GM19395 (cell line): ENCODE results near the gene DAB2IP.
"Not testable (repeated sequence)": the region's sequence is repeated elsewhere in the genome, so short reads cannot be mapped to it uniquely, and the experiment has no call there.

Source experiments
- ATAC-seq: cut with Tn5 transposase; IDR thresholded peaks from one replicate; pipeline ENCODE4 v1.9.1; 2021; ENCODE audit warnings: mild to moderate bottlenecking, moderate library complexity; ENCODE audit not compliant: unreplicated experiment

The DAB2IP gene

GRCh38 chr9:121741228-121741918, 89.9 kb downstream of the DAB2IP start:
- no peak for ATAC-seq

DNA sequence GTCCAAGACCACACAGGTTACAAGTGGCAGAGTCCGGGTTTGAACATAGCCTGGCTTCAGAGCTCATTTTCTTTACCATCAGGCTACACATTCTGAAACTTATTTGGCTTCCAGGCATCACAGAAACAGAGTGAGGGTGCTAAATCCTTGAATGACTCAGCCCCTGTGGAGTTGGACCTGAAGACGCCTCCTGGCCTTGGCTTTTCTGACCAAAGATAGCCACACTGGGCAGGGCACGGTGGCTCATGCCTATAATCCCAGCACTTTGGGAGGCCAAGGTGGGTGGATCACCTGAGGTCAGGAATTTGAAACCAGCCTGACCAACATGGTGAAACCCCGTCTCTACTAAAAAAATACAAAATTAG, 90.5 kb downstream of the DAB2IP start:
- not testable (repeated sequence) for ATAC-seq

DNA sequence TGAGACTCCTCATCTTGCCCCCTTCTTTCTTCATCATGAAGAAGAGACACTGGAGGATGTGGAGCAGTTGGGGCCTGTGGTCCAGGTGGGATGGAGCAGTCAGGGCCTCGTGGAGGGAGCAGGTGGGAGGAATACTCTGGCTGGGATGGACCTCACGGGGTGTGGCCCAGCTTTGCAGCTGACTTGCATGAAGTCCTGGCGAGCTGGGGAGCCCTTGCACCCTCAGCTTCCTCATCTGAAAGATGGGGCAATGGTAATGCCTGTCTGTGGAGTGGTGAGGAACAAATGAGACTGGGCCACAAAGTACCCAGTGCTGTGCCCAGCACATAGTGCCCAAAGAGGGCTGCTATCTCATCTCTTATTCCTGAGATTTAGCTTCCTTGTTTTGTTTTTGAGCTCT, 91.5 kb downstream of the DAB2IP start:
- no peak for ATAC-seq

GRCh38 chr9:121743441-121744001, 92.1 kb downstream of the DAB2IP start:
- ATAC-seq, result no peak

GRCh38 chr9:121744002-121744686, 92.7 kb downstream of the DAB2IP start:
- no peak for ATAC-seq

DNA sequence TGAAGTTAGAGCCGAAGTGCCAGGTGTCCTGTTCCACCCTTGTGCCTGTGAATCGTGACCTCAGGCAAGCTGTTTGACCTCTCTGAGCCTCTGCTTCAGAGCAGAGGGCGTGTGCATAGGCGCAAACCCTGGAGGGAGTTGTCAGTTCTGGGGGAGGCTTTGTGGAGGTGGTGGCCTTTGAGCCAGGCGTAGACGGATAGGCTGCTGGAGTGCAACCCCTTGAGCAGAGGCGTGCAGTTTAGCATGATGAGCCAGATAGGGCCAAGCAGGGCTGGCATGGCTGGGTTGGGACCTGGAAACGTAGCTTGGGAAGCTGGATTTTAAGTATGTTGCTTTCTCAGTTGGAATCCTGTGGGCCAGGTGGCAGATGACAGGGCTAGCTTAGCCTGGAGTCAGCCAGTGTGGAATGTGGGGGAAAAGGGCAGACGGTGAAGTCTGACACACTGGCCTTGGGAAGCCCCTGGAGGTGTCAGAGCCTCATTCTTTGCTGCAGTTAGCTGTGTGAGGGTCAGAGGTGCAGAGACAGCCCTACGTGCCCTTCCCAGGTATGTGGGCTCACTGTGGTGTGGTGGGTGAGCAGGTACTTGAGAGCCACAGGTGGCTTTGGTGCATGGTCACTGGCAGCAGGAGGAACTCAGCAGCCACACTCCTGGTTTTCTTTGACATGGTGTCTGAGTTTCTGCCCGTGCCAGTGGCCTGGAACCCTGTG, 93.4 kb downstream of the DAB2IP start:
- ATAC-seq, result no peak

DNA sequence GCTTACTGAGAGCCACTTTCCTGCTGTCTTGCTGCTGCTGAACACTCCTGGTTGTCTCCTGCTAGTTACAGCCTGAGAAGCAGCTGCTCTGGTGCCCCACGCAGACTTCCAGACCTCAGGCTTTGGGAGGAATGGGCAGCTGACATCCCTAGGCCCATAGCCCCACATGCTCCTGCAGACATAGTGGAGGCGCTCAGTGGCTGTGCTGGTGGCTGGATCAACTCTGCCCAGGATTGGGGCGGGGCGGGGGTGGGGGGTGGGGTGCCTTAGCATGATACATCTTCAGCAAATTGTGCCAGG, 93.9 kb downstream of the DAB2IP start:
- no peak for ATAC-seq

- ATAC-seq, result no peak
Observed at GRCh38 chr9:121746411-121746810, 95.0 kb downstream of the DAB2IP start.

- no peak for ATAC-seq
Observed at GRCh38 chr9:121746866-121747265, 95.4 kb downstream of the DAB2IP start.

- ATAC-seq, result no peak
Observed at GRCh38 chr9:121748074-121748473, 96.6 kb downstream of the DAB2IP start.

GRCh38 chr9:121748727-121749423, 97.4 kb downstream of the DAB2IP start:
- no peak for ATAC-seq

DNA sequence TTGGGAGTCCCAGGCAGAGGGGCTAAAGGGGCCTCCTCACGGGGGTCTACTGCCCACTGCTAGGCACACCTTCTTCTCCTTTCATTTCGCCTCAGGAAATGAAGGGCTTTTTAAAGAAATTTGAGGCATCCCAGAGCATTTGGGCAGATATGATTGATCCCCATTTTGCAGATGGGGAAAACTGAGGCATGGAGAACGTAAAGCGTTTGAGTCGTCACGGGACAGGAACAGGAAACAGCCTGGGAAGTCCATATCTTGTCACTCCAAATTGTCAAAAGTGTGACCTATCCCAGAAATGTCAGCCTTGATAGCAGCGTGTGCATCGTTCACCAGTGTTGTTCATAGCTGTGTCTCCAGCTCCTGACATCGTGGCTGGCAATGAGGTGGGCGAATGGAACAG, 98.2 kb downstream of the DAB2IP start:
- no peak for ATAC-seq

DNA sequence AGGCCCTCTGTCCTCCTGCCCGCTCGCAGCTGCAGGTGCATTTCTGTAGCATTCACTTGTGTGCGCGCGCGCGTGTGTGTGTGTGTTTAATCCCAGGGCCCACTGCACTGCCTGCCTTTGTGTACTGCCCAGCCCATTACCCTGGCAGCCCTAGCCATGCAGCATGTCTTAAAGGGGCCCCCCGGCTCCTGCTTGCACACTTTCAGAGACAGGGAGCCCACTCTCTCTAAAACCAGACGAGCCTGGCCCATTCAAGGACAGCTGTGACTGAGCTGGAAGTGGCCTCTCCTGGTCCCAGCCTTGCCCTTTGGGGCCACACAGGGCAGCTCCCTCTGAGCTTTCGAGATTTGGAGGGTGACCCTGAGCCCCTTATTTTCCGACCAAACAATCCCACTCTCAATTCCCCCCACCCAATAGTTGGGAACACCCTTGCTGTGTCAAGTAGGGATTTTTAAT, 98.9 kb downstream of the DAB2IP start:
- no peak for ATAC-seq

DNA sequence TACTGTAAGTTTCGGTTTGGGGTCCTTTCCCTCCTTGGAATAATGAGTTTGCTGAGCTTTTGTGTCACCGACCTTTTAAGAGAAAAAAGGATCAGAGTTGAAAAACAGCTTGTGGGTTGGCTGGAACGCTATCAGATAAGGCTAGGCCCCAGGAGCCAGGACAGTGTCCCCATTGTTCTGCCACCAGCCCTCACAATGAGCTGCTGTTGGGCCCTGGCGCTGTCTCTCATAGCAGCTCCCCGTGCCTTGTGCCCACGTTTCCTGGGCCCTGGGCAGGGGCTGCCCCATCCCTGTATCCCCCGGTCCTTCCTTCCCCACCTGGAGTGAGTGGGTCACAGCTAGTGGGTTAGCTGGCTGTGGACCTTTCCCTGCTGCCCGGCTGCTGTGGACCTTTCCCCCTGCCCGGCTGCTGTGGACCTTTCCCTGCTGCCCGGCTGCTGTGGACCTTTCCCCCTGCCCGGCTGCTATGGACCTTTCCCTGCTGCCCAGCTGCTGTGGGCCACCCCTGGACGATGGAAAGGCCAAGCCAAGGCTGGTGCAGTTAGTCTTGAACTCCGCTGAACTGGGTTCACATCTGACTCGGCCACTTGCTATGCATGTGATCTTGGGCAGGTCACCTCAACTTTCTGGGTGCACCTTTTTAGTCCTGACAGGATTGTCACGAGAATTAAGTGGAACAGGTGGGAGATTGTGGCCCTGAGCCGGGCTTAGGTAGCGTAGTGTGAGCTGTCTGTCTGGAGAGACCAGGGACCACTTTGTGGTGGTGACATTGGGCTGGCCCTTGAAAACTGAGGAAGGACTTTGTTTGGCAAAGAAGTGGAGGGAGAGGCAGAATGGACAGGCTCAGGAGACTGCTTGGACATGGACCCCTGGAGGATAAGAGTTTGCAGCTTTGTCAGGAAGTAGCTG, 99.5 kb downstream of the DAB2IP start:
- ATAC-seq, result no peak

DNA sequence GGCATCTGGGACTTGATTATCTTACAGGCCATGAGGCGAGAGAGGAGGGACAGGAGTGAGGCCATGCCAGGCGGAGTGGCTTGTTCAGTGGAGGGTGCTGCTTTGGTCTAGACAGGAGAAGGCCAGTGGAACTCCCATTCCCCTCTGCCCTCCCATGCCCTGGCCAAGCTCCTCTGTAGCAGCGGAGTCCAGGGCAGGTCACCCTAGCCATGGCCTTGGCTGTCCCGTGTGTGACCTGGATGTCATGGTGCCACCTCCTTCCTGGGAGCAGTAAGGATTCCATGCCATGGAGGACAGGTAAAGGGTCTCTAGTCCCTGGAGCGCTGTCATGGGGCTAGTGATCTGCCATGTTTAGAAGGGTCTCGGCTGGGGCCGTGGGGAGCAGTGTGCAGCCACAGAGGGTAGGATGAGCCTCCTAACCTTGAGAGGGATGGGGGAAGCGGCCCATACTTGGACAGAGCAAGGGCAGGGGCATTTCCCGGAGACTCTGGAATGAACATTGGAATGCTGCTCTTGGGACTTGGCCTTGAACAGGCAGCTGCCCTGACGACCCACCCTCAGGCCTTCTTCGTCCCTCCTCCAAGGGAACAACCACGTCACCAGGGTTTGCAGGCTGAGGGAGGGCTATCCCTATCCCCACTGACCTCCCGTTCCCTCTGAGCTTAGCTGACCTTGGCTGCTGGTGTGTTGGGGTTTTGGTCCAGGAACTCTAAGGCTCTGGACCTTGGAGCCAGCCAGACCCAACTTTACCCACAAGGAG, 100.4 kb downstream of the DAB2IP start:
- ATAC-seq, result no peak

GRCh38 chr9:121752929-121753328, 101.5 kb downstream of the DAB2IP start:
- ATAC-seq, result no peak

DNA sequence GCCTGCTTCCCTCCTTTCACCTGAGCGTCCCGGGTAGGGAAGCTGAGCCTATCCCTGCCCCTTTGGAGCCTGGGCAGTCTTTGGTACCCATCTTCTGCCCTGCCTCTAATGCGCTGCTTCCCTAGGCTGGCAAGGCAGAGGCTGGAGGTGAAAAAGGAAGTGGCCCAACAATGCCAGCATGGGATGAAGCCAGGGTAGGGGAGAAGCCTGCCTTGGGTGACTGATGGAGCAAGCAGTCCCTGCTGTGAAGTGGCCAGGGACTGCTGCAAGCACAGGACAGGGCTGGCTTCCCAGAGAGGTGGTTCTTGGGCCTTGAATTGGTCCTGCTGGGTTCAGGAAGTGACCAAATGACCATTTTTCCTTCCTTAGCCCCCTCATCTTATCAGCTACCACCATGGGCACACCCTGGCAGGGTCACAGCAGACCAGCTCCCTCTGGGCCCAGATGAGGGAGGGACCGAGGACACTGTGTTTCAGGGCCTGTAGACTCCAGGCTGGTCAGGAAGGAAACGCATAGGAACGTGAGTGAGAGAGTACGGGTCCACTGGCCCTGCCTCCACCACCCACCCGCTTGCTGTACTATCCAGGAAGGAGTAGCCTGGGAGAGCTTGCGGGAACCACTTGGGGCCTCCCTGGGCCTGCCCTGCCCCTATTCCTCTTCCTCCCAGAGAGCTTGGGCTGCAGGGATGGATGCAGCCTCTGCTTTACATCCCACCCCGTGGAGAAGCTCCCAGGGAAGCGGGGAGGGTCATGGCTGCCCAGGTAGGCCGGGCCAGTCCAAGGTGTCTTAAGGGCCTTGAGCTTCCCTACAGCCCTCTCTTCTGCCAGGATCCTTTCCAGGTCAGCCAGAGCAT, 102.6 kb downstream of the DAB2IP start:
- ATAC-seq, result no peak

GRCh38 chr9:121754655-121755436, 103.4 kb downstream of the DAB2IP start:
- ATAC-seq, result no peak
